HEK293 (cell line): Measurements from ENCODE around the gene CWC25.

ENCODE experiments used
- BCL11A ChIP-seq: fragments of 450-650 bp; formaldehyde crosslinking; IDR thresholded peaks from 2 replicates; pipeline ENCODE4 v1.5.1; 2016; ENCODE audit warnings: low read depth, missing biosample characterization, missing genetic modification characterization
- EGR2 ChIP-seq: fragments of 450-650 bp; formaldehyde crosslinking; IDR thresholded peaks from 2 replicates; pipeline ENCODE4 v1.5.1; 2016; ENCODE audit warnings: low read depth, missing biosample characterization, missing genetic modification characterization
- GFI1B ChIP-seq: fragments of 450-650 bp; formaldehyde crosslinking; IDR thresholded peaks from 2 replicates; pipeline ENCODE4 v1.5.1; 2016; ENCODE audit warnings: missing biosample characterization, missing genetic modification characterization
- GLI2 ChIP-seq: fragments of 450-650 bp; formaldehyde crosslinking; IDR thresholded peaks from 2 replicates; pipeline ENCODE4; 2017; ENCODE audit warnings: missing biosample characterization, missing genetic modification characterization, low read depth, borderline replicate concordance
- HOXD13 ChIP-seq: sonication (generic); formaldehyde crosslinking; IDR thresholded peaks from 2 replicates; pipeline ENCODE4 v1.8.0; 2022; ENCODE audit warnings: missing genetic modification reagents, borderline replicate concordance
- KLF10 ChIP-seq: fragments of 450-650 bp; IDR thresholded peaks from 2 replicates; pipeline ENCODE4 v1.5.1; 2018; ENCODE audit warnings: missing biosample characterization, mild to moderate bottlenecking, missing genetic modification characterization
- REPIN1 ChIP-seq: fragments of 450-650 bp; formaldehyde crosslinking; IDR thresholded peaks from 2 replicates; pipeline ENCODE4 v1.5.1; 2017; ENCODE audit warnings: missing biosample characterization, missing genetic modification characterization, low read depth
- SP3 ChIP-seq: fragments of 450-650 bp; formaldehyde crosslinking; IDR thresholded peaks from 2 replicates; pipeline ENCODE4 v1.5.1; 2016; ENCODE audit warnings: missing biosample characterization, missing genetic modification characterization
- TRIM28 ChIP-seq: IDR thresholded peaks from 2 replicates; pipeline ENCODE4 v1.6.1; 2011; ENCODE audit warnings: low read length, control low read depth, borderline replicate concordance
- YY1 ChIP-seq: fragments of 450-650 bp; formaldehyde crosslinking; IDR thresholded peaks from 2 replicates; pipeline ENCODE4 v1.5.1; 2018; ENCODE audit warnings: missing biosample characterization, missing genetic modification characterization
- ZBTB7A ChIP-seq: fragments of 450-650 bp; formaldehyde crosslinking; IDR thresholded peaks from 2 replicates; pipeline ENCODE4 v1.5.1; 2016; ENCODE audit warnings: low read depth, missing biosample characterization, missing genetic modification characterization
- ZFHX2 ChIP-seq: fragments of 450-650 bp; formaldehyde crosslinking; conservative IDR thresholded peaks from 2 replicates; pipeline ENCODE4 v1.5.1; 2016; ENCODE audit warnings: missing biosample characterization, missing genetic modification characterization
- ZNF10 ChIP-seq: fragments of 450-650 bp; formaldehyde crosslinking; IDR thresholded peaks from 2 replicates; pipeline ENCODE4 v1.5.1; 2017; ENCODE audit warnings: missing biosample characterization, missing genetic modification characterization
- ZNF155 ChIP-seq: fragments of 450-650 bp; formaldehyde crosslinking; IDR thresholded peaks from 2 replicates; pipeline ENCODE4 v1.5.1; 2016; ENCODE audit warnings: missing biosample characterization, missing genetic modification characterization
- ZNF157 ChIP-seq: fragments of 450-650 bp; formaldehyde crosslinking; IDR thresholded peaks from 2 replicates; pipeline ENCODE4 v1.5.1; 2016; ENCODE audit warnings: missing biosample characterization, missing genetic modification characterization
- ZNF169 ChIP-seq: fragments of 450-650 bp; formaldehyde crosslinking; IDR thresholded peaks from 2 replicates; pipeline ENCODE4 v1.5.1; 2016; ENCODE audit warnings: missing biosample characterization, missing genetic modification characterization
- ZNF175 ChIP-seq: fragments of 450-650 bp; formaldehyde crosslinking; IDR thresholded peaks from 2 replicates; pipeline ENCODE4 v1.5.1; 2016; ENCODE audit warnings: missing biosample characterization, missing genetic modification characterization
- ZNF2 ChIP-seq: fragments of 450-650 bp; formaldehyde crosslinking; IDR thresholded peaks from 2 replicates; pipeline ENCODE4 v1.5.1; 2016; ENCODE audit warnings: missing biosample characterization, missing genetic modification characterization
- ZNF214 ChIP-seq: fragments of 450-650 bp; formaldehyde crosslinking; IDR thresholded peaks from 2 replicates; pipeline ENCODE4 v1.5.1; 2017; ENCODE audit warnings: missing biosample characterization, mild to moderate bottlenecking, missing genetic modification characterization, borderline replicate concordance
- ZNF23 ChIP-seq: fragments of 450-650 bp; formaldehyde crosslinking; IDR thresholded peaks from 2 replicates; pipeline ENCODE4 v1.5.1; 2016; ENCODE audit warnings: missing biosample characterization, missing genetic modification characterization, borderline replicate concordance
- ZNF274 ChIP-seq, 2 experiments: fragments of 200-500 bp in 1 of 2; fragments of 450-650 bp in 1 of 2; sonication (Bioruptor generic) in 1 of 2; formaldehyde crosslinking in 1 of 2; IDR thresholded peaks; 2 replicates each; pipeline versions ENCODE4 v1.5.1 to v1.6.1; 2014 to 2016; ENCODE audit warnings: borderline replicate concordance in 1 of 2, inconsistent platforms in 1 of 2, low read length in 1 of 2, missing biosample characterization in 1 of 2, missing genetic modification characterization in 1 of 2
- ZNF292 ChIP-seq: fragments of 450-650 bp; formaldehyde crosslinking; IDR thresholded peaks from 2 replicates; pipeline ENCODE4 v1.5.1; 2016; ENCODE audit warnings: low read depth, missing biosample characterization, missing genetic modification characterization, borderline replicate concordance
- ZNF335 ChIP-seq: fragments of 450-650 bp; formaldehyde crosslinking; conservative IDR thresholded peaks from 2 replicates; pipeline ENCODE4 v1.5.1; 2016; ENCODE audit warnings: missing biosample characterization, missing genetic modification characterization
- ZNF341 ChIP-seq: fragments of 450-650 bp; formaldehyde crosslinking; IDR thresholded peaks from 2 replicates; pipeline ENCODE4; 2016; ENCODE audit warnings: low read depth, missing biosample characterization, missing genetic modification characterization
- ZNF354C ChIP-seq: fragments of 450-650 bp; formaldehyde crosslinking; IDR thresholded peaks from 2 replicates; pipeline ENCODE4 v1.5.1; 2016; ENCODE audit warnings: missing biosample characterization, missing genetic modification characterization, low read depth, borderline replicate concordance
- ZNF37A ChIP-seq: fragments of 450-650 bp; IDR thresholded peaks from 2 replicates; pipeline ENCODE4 v1.5.1; 2018; ENCODE audit warnings: missing biosample characterization, missing genetic modification characterization
- ZNF416 ChIP-seq: fragments of 450-650 bp; formaldehyde crosslinking; IDR thresholded peaks from 2 replicates; pipeline ENCODE4 v1.5.1; 2016; ENCODE audit warnings: missing biosample characterization, missing genetic modification characterization
- ZNF48 ChIP-seq: fragments of 450-650 bp; formaldehyde crosslinking; IDR thresholded peaks from 2 replicates; pipeline ENCODE4 v1.5.1; 2016; ENCODE audit warnings: missing biosample characterization, missing genetic modification characterization
- ZNF501 ChIP-seq: fragments of 450-650 bp; formaldehyde crosslinking; IDR thresholded peaks from 2 replicates; pipeline ENCODE4 v1.5.1; 2016; ENCODE audit warnings: missing biosample characterization, missing genetic modification characterization
- ZNF521 ChIP-seq: fragments of 450-650 bp; formaldehyde crosslinking; IDR thresholded peaks from 2 replicates; pipeline ENCODE4 v1.5.1; 2017; ENCODE audit warnings: missing biosample characterization, mild to moderate bottlenecking, missing genetic modification characterization
- ZNF621 ChIP-seq: fragments of 450-650 bp; formaldehyde crosslinking; IDR thresholded peaks from 2 replicates; pipeline ENCODE4 v1.5.1; 2017; ENCODE audit warnings: missing biosample characterization, missing genetic modification characterization
- ZNF623 ChIP-seq: fragments of 450-650 bp; formaldehyde crosslinking; IDR thresholded peaks from 2 replicates; pipeline ENCODE4 v1.5.1; 2016; ENCODE audit warnings: missing biosample characterization, missing genetic modification characterization
- ZNF677 ChIP-seq: fragments of 450-650 bp; IDR thresholded peaks from 2 replicates; pipeline ENCODE4 v1.5.0; 2018; ENCODE audit warnings: missing biosample characterization, mild to moderate bottlenecking, missing genetic modification characterization, moderate library complexity
- ZNF791 ChIP-seq: fragments of 450-650 bp; formaldehyde crosslinking; IDR thresholded peaks from 2 replicates; pipeline ENCODE4 v1.5.1; 2016; ENCODE audit warnings: missing biosample characterization, missing genetic modification characterization
- ZSCAN16 ChIP-seq: fragments of 450-650 bp; formaldehyde crosslinking; IDR thresholded peaks from 2 replicates; pipeline ENCODE4 v1.5.1; 2016; ENCODE audit warnings: missing biosample characterization, missing genetic modification characterization
- TF ChIP-seq, protein P1 (sequence below): fragments of 450-650 bp; formaldehyde crosslinking; IDR thresholded peaks from 2 replicates; pipeline ENCODE4 v1.5.1; 2017; ENCODE audit warnings: missing biosample characterization, missing genetic modification characterization
- TF ChIP-seq, protein P2 (sequence below): fragments of 450-650 bp; formaldehyde crosslinking; IDR thresholded peaks from 2 replicates; pipeline ENCODE4 v1.5.1; 2016; ENCODE audit warnings: missing biosample characterization, missing genetic modification characterization
- TF ChIP-seq, protein P3 (sequence below): fragments of 450-650 bp; formaldehyde crosslinking; IDR thresholded peaks from 2 replicates; pipeline ENCODE4 v1.5.1; 2016; ENCODE audit warnings: missing biosample characterization, missing genetic modification characterization

The CWC25 gene

DNA sequence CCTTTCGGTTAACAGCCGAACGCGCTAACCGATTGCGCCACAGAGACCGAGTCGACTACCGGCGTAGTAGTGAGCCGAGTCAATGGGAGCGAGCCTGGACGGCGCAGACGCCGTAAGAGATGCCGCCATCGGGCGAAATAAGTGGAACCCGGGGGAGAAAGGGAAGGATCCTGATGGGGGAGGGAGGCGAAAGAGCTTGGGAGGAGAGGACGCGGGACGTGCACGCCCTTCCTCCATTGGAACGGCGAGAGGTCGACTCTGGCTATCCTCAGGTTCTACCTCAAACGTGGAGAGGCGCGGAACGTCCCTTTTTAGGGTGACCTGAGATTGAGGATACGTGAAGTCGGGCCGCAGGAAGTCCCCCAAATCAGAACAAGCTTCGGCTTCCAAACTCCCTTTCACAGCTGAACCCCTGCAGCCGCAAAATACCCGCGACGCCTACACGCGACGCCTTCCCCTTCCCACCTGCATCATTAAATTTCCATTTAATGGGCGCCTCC is 73.3 kb downstream of the CWC25 start (continued):
- TF ChIP-seq ZNF416 (no peak), GLI2 (tag by site-specific recombination) (no peak), ZNF23 (tag by site-specific recombination) (no peak), HOXD13 (CRISPR knock-in tag) (no peak; the same call in 1 of the 2 replicates), ZNF214 (tag by site-specific recombination) (no peak), ZNF169 (no peak), EGR2 (tag by site-specific recombination) (no peak), ZNF157 (tag by site-specific recombination) (no peak), KLF10 (tag by site-specific recombination) (peak; percentile 6; the same call in 1 of the 2 replicates), REPIN1 (no peak; the same call in 1 of the 2 replicates), ZNF335 (no peak; the same call in 1 of the 2 replicates), ZSCAN16 (tag by site-specific recombination) (no peak), ZNF10 (tag by site-specific recombination) (no peak), ZNF292 (no peak), ZNF621 (tag by site-specific recombination) (no peak), ZNF341 (tag by site-specific recombination) (peak; percentile 90), ZBTB7A (tag by site-specific recombination) (peak; percentile 54; the same call in 1 of the 2 replicates), ZNF623 (tag by site-specific recombination) (no peak; the same call in 1 of the 2 replicates), ZNF274 (IDR thresholded peaks at IDR 0.05; ENCODE audit: low read length) (no peak), ZNF274 (tag by site-specific recombination; IDR thresholded peaks at IDR 0.05; ENCODE audit: borderline replicate concordance) (no peak), ZNF501 (tag by site-specific recombination) (peak; percentile 88), GFI1B (peak; percentile 48; the same call in 1 of the 2 replicates), ZNF2 (tag by site-specific recombination) (peak; percentile 4), ZNF677 (tag by site-specific recombination) (no peak), ZNF48 (tag by site-specific recombination) (no peak), ZNF37A (tag by site-specific recombination) (no peak), ZNF791 (tag by site-specific recombination) (no peak), ZNF155 (tag by site-specific recombination) (no peak), SP3 (peak; percentile 45), ZNF521 (tag by site-specific recombination) (no peak), TRIM28 (no peak; the same call in 1 of the 2 replicates), ZNF175 (no peak), ZFHX2 (tag by site-specific recombination) (no peak), BCL11A (tag by site-specific recombination) (no peak), ZNF354C (tag by site-specific recombination) (no peak), YY1 (tag by site-specific recombination) (peak; percentile 80)
- TF ChIP-seq, protein P1, sequence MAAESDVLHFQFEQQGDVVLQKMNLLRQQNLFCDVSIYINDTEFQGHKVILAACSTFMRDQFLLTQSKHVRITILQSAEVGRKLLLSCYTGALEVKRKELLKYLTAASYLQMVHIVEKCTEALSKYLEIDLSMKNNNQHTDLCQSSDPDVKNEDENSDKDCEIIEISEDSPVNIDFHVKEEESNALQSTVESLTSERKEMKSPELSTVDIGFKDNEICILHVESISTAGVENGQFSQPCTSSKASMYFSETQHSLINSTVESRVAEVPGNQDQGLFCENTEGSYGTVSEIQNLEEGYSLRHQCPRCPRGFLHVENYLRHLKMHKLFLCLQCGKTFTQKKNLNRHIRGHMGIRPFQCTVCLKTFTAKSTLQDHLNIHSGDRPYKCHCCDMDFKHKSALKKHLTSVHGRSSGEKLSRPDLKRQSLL (tag by site-specific recombination) = peak; percentile 50; the same call in 1 of the 2 replicates
- TF ChIP-seq, protein P2, sequence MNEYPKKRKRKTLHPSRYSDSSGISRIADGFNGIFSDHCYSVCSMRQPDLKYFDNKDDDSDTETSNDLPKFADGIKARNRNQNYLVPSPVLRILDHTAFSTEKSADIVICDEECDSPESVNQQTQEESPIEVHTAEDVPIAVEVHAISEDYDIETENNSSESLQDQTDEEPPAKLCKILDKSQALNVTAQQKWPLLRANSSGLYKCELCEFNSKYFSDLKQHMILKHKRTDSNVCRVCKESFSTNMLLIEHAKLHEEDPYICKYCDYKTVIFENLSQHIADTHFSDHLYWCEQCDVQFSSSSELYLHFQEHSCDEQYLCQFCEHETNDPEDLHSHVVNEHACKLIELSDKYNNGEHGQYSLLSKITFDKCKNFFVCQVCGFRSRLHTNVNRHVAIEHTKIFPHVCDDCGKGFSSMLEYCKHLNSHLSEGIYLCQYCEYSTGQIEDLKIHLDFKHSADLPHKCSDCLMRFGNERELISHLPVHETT (tag by site-specific recombination) = peak; percentile 6
- TF ChIP-seq, protein P3, sequence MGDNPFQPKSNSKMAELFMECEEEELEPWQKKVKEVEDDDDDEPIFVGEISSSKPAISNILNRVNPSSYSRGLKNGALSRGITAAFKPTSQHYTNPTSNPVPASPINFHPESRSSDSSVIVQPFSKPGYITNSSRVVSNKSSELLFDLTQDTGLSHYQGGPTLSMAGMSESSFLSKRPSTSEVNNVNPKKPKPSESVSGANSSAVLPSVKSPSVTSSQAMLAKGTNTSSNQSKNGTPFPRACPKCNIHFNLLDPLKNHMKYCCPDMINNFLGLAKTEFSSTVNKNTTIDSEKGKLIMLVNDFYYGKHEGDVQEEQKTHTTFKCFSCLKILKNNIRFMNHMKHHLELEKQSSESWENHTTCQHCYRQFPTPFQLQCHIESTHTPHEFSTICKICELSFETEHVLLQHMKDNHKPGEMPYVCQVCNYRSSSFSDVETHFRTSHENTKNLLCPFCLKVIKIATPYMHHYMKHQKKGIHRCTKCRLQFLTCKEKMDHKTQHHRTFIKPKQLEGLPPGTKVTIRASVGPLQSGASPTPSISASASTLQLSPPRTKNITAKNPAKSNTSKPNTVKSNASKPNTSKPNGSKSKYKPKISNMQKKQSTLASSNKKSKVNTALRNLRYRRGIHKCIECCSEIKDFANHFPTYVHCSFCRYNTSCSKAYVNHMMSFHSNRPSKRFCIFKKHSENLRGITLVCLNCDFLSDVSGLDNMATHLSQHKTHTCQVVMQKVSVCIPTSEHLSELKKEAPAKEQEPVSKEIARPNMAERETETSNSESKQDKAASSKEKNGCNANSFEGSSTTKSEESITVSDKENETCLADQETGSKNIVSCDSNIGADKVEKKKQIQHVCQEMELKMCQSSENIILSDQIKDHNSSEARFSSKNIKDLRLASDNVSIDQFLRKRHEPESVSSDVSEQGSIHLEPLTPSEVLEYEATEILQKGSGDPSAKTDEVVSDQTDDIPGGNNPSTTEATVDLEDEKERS = no peak
